AG09319 (cell line): Measurements from ENCODE around the gene CEBPG.

Source experiments
- DNase-seq: peaks from one replicate; pipeline ENCODE4 v3.0.0-alpha.2; 2010; ENCODE audit warnings: low read depth; ENCODE audit errors: extremely low read depth
- TF ChIP-seq, protein P1 (sequence below): IDR thresholded peaks from 2 replicates; pipeline ENCODE4 v1.5.1; 2011; ENCODE audit warnings: low read depth, mild to moderate bottlenecking, inconsistent platforms, low read length, moderate library complexity

CEBPG gene

DNA sequence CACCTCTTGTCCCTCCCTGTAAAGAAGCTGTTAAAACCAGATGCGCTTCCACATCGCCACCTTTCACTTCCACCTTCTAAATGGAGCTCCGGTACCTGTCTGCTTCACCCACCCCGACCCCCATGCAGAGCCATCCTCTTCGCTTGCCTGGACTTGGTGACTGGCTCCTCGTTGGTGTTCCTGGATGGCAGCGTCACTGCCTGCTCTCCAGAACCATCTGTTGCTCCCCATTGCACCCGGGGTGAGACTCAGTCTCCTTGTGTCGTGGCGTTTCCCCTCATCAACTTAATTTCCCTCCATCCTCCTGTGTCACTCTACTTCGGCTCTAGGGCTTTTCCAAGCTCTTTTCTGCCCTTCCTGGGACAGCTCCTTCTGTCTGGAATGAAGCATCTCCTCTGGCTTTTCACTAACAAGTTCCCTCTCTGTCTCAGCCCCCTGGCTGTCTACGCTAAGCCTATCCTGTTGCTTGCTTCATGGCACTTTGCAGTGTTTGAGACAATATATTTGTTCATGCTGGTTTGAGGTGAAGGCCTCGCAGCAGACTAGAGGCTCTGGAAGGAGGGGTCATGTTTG is 10.3 kb downstream of the CEBPG start:
- DNase-seq = no peak
- TF ChIP-seq, protein P1, sequence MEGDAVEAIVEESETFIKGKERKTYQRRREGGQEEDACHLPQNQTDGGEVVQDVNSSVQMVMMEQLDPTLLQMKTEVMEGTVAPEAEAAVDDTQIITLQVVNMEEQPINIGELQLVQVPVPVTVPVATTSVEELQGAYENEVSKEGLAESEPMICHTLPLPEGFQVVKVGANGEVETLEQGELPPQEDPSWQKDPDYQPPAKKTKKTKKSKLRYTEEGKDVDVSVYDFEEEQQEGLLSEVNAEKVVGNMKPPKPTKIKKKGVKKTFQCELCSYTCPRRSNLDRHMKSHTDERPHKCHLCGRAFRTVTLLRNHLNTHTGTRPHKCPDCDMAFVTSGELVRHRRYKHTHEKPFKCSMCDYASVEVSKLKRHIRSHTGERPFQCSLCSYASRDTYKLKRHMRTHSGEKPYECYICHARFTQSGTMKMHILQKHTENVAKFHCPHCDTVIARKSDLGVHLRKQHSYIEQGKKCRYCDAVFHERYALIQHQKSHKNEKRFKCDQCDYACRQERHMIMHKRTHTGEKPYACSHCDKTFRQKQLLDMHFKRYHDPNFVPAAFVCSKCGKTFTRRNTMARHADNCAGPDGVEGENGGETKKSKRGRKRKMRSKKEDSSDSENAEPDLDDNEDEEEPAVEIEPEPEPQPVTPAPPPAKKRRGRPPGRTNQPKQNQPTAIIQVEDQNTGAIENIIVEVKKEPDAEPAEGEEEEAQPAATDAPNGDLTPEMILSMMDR = no peak

DNA sequence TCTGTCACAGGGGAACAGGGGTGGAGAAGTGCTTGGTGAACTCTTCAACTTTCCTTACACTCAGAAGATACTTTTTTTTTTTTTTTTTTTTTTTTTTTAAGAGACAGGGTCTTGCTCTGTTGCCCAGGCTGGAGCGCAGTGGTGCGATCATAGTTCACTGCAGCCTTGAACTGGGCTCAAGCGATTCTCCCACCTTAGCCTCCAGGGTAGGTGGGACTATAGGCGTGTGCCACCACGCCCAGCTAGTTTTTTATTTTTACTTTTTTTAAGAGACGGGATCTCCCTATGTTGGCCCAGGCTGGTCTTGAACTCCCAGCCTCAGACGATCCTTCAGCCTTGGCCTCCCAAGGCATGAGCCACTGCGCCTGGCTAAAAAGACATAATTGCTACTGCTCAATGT is 11.5 kb downstream of the CEBPG start:
- TF ChIP-seq, protein P1 = no peak
- no peak for DNase-seq

DNA sequence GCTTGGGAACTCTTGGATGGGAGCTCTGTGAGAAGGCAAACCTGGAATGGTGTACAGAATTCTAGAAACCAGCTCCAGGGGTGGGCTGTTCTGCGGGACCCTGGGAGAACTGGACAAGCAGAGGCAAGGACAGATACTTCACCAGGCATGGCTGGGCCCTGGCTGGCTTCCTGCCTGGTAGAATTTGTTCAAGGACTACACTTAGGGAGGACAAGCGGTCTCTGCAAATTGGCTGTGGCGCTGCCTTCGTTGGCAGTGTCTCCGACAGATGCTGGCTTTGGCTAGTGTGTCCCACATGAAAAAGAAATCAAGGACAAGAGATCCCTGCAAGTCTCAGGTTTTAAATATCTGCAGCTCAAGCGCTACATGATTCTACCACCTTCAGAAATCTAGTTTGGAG is 12.4 kb downstream of the CEBPG start:
- no peak for DNase-seq
- TF ChIP-seq, protein P1 = no peak

DNA sequence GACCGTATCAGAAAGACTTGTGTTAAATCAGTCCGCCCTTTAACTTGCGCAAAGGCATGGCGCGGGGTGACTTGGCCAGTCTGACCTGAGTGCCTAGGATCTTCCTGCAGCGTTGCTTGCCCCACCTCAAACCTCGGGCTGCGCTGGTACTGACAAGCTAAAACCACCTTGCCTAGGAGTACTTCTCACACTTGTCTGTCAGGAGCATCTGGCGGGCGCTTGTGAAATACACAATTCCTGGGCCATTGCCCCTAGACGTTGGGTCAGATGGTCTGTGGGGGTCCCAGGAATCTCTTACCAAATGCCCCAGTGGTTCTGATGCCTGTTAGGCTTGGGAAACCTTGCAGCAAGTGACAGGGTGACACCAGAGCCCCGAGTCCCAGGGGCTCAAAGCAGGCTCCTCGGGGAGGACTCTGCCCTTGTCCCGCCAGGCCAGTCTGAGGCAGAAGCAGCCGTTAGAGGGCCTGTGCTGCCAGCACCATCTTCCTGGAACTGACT is 12.9 kb downstream of the CEBPG start:
- TF ChIP-seq, protein P1 = no peak
- DNase-seq = no peak

DNA sequence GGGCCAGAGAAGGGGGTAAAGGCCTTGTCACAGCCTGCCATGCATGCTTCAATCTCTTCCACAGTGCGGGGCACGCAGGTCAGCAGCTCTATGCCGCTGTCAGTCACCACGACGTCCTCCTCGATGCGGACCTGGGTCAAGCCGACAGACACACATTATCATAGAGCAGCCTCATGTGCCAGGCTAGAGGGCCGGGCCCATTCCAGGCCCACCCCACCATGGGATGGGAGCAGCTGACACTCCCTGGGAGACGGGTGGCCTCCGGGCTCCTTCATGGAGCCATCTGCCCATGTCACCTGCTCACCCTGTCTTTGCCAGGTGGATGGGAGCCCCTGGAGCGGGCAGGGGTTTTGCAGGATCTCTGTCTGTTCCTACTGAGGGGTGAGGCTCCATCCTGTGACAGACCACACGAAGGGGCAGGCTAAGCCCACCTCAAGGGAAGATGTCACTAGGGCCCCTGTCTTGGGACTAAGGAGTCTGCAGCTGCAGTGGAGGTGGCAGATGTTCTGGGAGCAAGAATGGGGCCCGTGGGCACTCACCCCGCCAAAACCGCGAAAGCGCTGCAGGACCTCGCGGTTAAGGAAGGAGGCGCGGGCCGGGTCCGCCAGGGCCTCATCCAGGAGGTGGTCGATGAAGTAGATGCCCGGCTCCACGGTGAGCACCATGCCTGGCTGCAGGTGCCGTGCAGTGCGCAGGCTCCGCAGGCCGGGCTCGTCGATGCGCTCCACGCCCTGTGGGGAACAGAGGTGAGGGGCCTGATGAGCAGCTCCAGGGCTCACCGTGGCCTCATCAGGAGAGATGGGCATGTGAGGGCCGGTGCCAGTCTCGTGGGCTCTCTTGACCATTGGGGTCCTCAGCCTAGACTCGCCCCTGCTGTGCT is 14.1 kb downstream of the CEBPG start:
- DNase-seq = no peak
- TF ChIP-seq, protein P1 = no peak

DNA sequence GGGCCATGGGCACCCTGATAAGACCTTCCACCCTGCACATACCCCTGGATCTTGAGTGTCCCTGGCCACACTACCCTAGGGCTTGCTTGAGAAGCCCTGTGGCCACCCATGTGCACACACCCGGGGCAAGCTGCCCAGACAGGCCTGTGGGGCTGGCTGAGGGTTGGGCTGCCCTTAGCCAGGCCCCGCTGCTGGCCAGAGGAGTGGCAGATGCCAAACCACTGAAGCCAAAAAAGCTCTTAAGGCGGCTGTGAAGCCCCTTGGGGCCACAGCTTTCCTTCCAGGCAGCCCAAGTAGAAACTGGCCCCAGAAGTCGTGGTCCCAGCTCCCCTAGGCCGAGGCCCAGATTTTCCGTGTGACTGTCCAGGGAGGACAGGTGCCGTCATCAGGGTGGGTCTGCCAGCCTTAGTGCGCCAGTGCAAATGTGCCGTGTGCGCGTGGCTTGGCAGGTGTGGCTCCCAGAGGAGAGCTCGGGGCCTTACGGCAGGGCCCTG is 14.8 kb downstream of the CEBPG start:
- TF ChIP-seq, protein P1 = no peak
- DNase-seq = no peak
